GM18517 (cell line): ENCODE results near the gene GPR146.
A peak's percentile ranks its signal among the peaks of the same experiment; 100 is the strongest.

Experiments used
- ATAC-seq: cut with Tn5 transposase; IDR thresholded peaks from one replicate; pipeline ENCODE4 v1.9.1; 2021; ENCODE audit warnings: mild to moderate bottlenecking, moderate library complexity; ENCODE audit not compliant: unreplicated experiment

The GPR146 gene

DNA sequence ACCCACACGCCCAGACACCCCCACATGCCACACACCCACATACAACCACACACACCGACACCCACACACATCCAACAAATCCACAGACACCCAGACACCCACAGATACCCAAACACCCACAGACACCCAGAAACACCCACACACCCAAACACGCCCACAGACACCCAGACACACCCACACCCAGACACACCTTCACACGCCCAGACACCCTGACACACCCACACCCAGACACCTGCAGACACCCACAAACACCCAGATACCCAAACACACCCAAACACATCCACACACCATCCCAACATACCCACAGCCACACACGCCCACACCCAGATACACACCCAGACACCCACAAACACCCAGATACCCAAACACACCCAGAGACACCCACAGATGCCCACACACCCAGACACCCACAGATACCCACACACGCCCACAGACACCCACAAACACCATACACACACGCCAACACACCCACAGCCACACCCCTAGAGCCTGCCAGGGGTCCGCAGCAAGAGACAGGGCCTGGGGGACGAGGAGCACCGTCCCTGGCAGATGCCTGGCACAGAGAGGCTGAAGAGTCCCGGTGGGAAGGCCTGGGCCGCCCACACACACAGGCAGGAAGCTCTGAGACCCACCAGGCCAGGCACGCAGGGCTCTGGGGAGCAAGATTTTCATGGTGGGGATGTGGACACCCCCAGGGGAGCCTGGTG is 32.9 kb upstream of the GPR146 start:
- peak; percentile 45 for ATAC-seq

DNA sequence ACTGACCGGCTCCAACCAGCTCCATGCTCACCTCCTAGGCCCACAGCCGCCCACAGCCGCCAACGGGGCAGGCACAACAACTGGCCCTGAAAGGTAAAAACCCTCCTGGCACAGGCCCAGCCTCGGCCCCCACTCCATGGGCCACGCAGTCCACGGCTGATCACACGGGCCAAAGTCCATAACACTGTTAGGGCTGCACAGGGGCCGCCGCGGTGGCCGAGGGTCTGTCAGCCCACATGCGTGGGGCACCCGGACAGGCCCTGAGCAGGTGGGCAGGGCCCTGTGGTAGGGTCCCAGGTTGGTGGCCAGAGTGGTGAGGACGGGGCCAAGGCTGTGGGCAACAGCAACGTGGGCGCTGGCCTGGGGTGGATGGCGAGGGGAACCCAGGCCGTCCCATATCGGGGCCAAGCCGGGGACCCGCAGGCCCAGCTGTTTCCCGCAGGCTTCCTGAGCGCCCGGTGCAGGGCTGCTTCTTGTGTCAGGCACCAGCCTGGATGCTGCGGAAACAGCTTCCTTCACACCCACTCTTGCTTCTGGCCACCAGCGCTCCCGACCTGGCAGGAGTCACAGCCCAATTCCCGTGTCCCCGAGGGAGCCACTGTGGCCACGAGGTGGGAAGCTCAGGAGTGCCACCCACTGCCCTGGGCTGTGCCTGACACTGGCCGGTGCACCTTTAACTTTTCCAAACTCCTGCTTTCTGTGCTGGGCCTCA is 32.2 kb upstream of the GPR146 start:
- peak; percentile 9 for ATAC-seq

DNA sequence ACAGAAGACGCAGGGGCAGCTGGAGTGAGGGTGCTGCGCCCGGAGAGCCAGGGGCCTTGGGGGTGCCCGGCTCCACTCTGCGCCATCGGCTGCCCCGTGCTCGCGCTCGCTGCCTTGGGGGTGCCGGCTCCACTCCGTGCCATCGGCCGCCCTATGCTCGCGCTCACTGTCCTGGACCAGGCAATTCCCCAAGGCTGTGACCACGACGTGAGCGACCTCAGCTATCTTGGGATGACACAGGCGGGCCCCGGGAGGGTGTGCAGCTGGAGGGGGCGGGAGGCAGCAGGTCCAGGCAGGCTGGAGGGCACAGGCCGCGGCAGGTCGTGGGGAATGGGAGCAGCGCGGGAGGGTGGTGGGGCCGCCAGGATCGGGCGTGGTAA is 31.6 kb upstream of the GPR146 start:
- ATAC-seq: no peak

DNA sequence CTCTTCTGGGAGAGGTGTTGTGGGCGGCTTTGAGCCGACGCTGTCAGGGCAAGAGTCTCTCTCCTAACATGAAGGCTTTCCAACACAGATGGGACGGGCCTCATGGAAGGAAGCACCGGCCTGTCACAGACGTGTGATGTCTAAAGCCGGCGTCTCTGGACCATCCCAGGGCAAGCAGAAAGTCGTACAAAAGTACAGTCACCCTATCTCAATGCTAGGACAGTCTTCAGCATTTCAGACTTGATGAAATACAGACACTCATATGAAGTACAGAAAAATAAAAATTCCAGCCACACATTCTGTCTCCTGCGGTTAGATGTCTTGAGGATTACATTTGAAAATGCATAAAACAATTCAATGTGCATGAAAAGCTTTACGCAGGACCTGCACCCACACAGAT is 30.8 kb upstream of the GPR146 start:
- ATAC-seq: no peak

DNA sequence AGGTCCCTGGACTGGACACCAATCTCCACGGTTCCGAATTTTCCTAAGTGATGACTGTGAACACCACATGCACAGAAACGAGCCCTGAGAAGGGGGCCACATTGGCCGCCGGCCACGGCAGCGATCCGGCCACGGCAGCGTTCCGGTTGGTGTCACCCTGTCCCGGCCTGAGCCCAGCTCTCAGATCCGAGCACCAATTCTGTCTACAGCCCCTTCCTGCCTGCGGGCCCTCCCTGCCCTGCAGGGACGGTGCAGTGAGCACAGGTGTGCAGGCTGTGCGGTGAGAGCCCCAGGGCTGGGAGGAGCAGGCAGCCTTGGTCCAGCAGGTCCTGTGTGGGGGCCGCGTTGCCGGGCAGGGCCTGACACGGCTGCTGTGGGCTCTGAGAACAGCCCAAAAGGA is 29.7 kb upstream of the GPR146 start:
- ATAC-seq: no peak

DNA sequence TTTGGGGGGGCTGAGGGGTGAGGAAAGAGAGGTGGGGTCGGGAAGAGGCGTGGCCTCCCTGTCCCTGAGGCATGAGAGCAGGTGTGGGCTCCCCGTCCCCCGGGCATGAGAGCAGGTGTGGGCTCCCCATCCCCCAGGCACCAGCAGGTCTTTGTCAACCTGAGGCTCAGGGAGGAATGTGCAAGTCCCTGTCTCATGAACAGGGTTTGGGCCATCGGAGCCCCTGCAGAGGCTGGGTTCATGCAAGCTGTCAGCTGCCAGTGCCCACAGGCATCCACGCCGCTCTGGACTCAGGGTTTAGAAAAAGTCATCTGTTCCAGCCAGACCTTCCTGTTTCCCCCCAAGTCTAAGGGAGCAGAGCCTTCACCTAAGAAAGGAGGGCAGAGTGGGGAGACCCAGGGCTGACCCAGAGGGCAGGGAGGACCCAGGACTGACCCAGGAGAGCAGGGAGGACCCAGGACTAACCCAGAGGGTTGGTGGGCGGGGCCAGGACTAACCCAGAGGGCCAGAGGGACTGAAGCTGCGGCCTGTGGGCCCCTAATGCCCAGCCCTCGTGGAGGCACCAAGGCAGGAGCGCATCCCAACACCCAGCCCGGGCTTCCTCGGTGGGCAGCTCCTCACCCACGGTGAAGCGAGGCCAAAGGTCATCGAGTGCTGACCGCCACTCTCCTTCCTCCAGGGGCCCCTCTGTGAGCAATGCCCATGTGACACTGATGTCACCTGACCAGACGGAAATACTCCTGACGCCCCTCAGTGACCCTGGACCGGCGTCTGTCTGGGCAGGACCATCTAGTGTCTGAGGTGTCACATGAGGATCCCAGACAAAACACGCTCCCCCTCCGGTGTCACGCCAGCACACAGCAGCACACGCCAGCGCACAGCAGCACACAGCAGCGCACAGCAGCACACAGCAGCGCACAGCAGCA is 28.9 kb upstream of the GPR146 start:
- no peak for ATAC-seq

DNA sequence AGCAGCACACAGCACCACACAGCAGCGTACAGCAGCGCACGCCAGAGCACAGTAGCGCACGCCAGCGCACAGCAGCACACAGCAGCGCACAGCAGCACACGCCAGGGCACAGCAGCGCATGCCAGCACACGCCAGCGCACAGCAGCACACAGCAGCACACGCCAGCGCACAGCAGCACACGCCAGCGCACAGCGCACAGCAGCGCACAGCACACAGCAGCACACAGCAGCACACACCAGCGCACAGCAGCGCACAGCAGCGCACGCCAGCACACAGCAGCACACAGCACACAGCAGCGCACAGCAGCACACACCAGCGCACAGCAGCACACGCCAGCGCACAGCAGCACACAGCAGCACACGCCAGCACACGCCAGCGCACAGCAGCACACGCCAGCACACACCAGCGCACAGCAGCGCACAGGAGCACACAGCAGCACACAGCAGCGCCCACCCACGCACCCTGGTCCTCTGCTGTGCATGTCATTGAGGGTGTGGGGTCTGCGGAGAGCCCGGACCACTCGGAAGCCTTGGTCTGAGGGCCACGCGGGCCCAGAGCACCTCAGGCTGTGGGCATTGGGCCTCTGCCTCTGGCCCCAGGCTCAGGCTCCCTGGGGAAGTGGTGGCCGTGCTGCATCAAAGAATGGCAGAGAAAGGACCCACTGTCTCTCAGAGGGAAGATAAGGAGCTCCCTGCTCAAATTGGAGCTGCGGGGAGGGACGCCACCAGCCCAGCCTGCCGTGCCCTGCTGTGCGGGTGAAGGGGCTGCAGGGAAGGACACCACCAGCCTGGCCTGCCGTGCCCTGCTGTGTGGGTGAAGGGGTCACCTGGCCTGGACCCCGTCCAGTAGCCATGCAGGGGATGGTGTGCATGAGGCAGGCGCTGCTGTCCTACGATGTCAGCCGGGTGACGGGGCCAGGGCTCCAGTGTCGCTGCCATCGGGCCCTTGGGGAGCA is 27.5 kb upstream of the GPR146 start:
- ATAC-seq: no peak

DNA sequence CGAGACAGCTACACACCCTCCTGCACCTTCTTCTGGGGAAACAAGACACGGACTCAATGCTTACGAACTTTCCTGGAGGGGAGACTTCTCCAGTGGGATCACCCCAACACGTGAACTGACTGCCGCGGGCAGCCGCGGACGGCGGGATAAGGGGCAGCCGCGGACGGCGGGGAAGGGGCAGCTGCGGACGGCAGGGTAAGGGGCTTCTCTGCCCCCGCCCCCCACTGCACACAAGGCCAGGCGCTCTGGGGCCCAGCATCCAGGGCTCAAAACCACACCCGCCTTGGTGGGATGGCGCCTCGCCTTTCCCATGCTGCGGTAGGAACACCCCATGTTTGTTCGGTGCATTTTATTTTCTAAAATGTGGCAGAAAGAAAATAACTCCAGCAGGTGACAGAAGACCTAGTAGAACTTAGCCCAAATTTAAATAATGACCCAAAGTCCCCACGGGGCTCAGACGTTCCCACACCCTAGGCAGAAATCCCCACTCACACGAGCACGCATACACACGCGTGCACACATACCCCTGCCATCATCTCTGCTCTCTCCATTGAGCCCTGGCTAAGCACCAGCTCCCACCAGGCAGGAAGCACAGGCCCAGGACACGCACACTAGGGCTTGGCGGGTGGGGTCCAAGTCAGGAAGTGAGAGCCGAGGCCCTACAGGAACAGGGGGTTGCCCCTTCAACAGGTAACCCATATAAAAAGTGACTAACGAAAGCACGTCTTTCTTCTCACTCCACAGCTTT is 26.6 kb upstream of the GPR146 start:
- no peak for ATAC-seq

DNA sequence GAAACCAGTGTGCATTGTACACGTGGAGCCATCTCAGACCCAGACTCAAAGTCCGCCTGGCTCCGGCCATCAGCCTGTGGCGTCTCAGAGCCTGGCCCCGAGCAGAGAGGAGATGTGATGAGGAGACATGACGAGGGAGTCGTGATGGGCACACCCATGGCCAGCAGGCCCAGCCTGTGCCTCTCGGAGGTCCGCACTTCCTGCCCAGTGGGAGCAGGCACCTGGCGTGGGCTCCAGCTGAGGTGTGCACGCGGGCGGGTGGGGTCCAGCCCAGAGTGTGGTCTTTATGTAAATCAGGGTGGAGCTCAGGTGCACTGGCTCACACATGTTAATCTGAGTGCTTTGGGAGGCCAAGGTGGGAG is 26.0 kb upstream of the GPR146 start:
- no peak for ATAC-seq

DNA sequence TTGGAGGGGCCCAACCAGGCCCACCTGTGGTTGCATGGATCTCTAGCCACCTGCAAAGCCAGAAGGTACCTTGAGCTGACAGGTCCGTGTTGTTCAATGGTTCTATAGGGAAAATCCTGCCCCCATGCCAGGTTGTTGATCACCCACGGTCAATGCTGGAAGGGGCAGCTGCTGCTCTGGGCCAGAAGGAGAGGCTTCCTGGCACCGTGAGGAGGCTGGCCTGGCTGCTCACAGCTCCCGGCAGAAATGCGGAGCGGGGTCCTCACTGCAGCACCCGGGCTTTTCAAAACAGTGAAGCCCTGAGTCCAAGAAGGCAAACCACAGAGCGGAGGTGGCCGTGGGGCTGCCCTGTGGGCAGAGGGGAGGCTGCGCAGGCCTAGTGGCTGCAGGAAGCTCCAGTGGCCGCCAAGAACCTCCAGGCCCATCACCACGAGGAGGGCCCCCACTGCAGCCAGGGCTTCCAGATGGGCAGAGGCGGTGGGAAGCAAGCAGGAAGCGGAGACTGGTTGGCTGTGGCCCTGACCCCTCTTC is 25.0 kb upstream of the GPR146 start:
- no peak for ATAC-seq

DNA sequence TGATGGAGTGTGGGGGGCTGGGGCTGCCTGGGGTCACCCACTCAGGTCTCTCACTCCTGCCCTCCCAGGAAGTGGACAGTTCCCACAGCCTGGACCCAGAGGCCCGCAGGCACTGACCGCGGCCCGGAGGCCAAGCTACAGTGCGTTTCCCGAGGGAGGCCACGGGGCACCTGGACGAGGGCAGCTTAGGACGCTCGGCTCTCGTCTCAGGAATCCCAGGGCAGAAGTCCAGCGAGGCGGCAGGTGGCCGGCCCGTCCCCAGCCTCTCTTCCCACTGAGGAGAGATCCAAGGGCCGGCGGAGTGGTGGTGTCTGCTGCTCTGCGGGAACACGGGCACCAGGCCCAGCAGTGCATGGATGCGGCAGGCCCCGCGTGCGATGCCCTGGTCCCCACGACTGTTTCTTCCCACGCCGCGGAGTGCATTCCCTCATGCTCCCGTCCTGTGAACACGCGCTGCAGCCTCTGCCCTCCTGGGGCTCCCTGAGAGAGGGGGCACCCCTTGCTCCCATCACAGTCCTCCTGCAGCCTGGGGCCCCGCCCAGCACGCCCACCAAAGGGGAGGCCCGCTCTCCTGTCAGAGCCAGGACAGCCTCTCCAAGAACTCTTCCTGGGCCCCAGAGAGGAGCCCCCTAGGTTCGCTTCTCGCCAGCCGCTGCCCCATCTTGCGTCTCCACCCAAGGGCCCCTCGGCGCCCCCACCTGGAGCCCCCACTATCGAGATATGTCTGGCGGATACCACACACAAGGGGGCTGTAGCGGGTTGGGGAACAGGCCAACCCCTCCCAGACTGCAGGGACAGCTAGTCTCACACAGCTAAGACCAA is 24.3 kb upstream of the GPR146 start:
- ATAC-seq: no peak

DNA sequence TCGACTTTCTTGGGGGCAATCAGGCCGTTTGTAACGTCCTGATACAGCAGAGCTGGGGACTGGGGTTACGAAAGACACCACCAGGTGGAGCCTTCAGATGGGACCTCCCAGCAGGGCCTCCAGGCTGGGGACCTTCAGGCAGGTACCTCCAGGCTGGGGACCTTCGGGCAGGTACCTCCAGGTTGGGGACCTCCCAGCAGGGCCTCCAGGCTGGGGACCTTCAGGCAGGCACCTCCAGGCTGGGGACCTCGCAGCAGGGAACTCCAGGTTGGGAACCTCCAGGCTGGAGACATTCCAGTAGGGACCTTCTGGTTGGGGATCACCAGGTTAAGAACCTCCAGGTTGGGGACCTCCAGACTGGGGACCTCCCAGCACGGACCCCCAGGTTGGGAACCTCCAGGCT is 23.5 kb upstream of the GPR146 start:
- ATAC-seq: no peak

DNA sequence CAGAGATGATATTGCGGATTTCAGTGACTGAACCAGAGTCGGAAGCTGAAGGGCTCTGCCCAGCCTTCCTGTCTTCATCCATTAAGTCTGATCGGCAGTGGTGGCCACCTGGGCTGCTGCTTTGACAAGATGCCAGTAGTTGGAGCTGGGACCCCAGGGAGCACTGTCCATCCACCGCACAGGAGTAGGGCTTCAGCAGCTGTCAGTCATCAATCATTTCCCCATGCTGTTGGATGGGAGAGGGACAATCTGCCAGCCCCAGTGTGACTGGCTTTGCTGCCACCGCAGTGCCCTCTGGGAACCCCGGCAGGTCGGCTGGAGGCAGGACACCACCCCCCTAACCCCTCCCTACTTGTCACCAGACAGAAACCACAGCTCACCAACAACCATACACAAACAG is 23.0 kb upstream of the GPR146 start:
- ATAC-seq: no peak

DNA sequence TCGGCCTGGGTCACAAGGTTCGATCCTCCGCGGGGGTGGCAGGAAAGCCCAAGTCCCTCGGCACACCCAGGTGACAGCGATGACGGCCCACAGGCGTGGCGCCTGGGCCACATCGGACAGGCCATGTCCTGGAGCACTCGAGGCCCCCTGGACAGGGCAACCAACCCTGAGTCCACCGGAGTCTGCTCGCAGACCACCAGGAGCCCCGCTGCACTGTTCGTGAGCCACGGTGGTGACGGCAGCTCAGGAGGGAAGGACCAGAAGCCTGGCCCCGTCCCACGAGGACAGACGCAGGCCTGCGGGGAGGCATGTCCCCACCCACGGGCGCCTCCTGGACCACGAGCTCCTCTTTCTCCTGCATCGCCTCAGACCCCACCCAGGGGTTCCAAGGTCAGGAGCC is 22.4 kb upstream of the GPR146 start:
- ATAC-seq: no peak

DNA sequence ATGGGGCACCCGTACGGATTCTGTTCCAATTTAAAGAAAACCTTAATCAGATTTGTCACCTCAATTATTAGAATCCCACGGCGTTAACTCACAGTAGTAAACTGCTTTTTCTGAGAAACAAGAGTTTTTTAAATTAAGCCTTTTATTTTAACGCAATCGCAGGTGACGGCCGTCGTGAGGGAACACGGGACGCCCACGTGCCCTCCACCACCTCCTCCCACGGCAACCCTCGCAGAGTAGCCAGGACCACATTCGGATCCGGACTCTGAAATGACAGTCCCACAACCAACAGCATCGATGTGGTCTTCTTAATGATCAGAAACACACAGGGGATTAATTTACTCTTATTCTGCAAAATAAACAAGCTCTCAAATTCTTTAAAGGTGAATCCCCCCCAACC is 22.0 kb upstream of the GPR146 start:
- no peak for ATAC-seq

DNA sequence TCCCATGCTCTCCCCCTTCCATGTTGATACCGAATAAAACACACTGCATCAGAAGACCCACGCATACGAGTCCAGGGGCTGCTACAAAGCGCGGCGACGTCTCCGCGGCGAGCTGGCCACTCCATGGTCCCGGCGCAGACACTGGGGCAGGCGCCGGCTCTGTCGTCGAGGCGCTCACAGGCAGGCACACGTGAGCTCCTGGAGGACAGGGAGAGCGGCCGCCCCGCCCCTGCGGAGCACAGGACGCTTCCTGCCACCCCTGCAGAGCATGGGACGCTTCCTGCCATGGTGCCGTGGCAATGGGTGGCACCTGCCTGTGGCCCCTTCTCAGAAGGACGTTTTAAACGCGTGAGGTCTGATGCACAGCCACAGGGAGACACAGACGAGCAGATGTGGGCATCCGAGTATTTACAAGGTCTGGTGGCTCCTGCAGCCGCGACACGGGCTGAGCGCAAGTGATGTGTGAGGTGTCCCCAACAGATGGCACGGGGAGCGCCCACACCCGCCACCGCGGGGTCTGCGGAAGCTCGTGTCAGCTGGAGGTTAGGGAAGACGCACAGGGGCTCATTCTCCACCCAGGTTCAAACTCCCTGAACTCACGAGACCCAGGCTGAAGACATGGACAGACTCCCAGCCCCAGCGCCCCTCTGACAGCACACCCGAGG is 21.4 kb upstream of the GPR146 start:
- ATAC-seq: no peak

DNA sequence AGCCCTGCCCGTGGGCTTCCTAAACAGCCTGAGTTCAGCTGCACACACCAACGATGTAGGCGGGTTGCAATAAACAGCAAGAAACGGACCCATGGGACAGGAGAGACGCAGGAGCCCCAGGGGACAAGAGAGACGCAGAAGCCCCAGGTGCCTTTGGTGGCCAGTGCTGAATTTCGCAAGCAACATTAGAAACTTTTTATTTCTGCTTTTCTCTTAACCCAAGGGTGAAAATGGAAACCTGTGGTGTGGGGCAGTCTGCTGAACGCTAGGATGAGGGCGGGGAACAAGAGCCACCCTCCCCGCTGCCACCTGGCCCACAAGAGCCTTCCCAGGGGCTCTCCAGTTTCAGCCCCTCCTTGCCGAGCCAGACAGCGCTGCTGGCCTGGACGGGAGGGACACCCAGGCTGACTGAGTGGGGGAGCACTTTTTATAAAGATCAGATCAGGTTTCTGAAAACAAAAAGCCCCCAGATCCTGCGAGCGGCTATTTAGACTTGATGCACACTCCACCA is 20.0 kb upstream of the GPR146 start:
- peak; percentile 60 for ATAC-seq
